Adrenal gland (tissue), 12 donors: ENCODE results near the gene CBY2. TPM values are rescaled to one million over a fixed set of nuclear protein-coding genes. Genes with fewer than 3 reads are reported as not detected.

ENCODE experiments used
- DNase-seq, 7 donors: peaks; one replicate each; pipeline ENCODE4 v3.0.0-alpha.2; 2019 to 2020
- H3K27ac ChIP-seq, 5 donors: fragments of 200-600 bp; sonication (generic) in 4 of 5; 1 replicate in 3 of 5; 2 replicates in 2 of 5; pipeline versions ENCODE4 v1.5.1 to v1.8.0; 2016 to 2020; ENCODE audit warnings: mild to moderate bottlenecking in 1 of 5
- H3K27me3 ChIP-seq: fragments of 200-600 bp; 2 replicates; pipeline ENCODE4 v1.8.0; 2021
- H3K36me3 ChIP-seq, 2 donors: fragments of 200-600 bp; replicated peaks in 1 of 2; 1 replicate in 1 of 2; 2 replicates in 1 of 2; pipeline versions ENCODE4 v1.5.1 to v1.8.0; 2018 to 2022
- H3K4me1 ChIP-seq, 2 donors: fragments of 200-600 bp; replicated peaks in 1 of 2; 1 replicate in 1 of 2; 2 replicates in 1 of 2; pipeline versions ENCODE4 v1.5.1 to v1.8.0; 2018 to 2021
- H3K4me3 ChIP-seq, 4 donors: fragments of 200-600 bp; sonication (generic) in 3 of 4; one replicate each; pipeline ENCODE4 v1.5.1; 2016 to 2018
- H3K9me3 ChIP-seq, 3 donors: fragments of 200-600 bp; sonication (generic) in 1 of 3; replicated peaks in 1 of 3; 1 replicate in 2 of 3; 2 replicates in 1 of 3; pipeline versions ENCODE4 v1.5.1 to v1.8.0; 2016 to 2021
- CTCF ChIP-seq, 6 experiments: fragments of 450-650 bp in 4 of 6; fragments of 200-600 bp in 2 of 6; sonication (generic) in 1 of 6; IDR thresholded peaks; 1 replicate in 5 of 6; 2 replicates in 1 of 6; pipeline versions ENCODE4 v1.5.1 to v1.8.0; 2016 to 2021; ENCODE audit warnings: antibody characterized with exemption in 6 of 6, mild to moderate bottlenecking in 2 of 6, moderate library complexity in 1 of 6
- POLR2A ChIP-seq, 2 donors: fragments of 450-650 bp; IDR thresholded peaks; one replicate each; pipeline ENCODE4 v1.6.1; 2017; ENCODE audit warnings: antibody characterized with exemption in 2 of 2, mild to moderate bottlenecking in 2 of 2, moderate library complexity in 1 of 2
- WGBS, 4 donors: extraction: QIAGEN DNeasy Blood & Tissue Kit in 2 of 4; methylation state at CpG; one replicate each; pipeline versions ENCODE4 v1.1.5 to v1.1.7; 2013 to 2017; 5-methylcytosine and 5-hydroxymethylcytosine counted together
- intact Hi-C, 2 donors: fragments of 100-400 bp; cut with DNase I; formaldehyde crosslinking; loops; one replicate each; pipeline versions ENCODE4 v1.14.1 to v1.15.0; 2022 to 2023
- polyA plus RNA-seq, 3 donors: library from polyadenylated mRNA; stranded (reverse); fragments of 200-250 nt in 2 of 3; fragments of 350-450 nt in 1 of 3; fragmentation: Illumina TruSeq in 1 of 3; extraction: RNeasy Lipid Tissue Mini Kit (QIAGEN cat#74804) in 1 of 3; gene quantifications; one replicate each; pipeline ENCODE4 v1.2.3, GENCODE V29; 2013 to 2014
- total RNA-seq, 9 donors: library from RNA; depleted of rRNA in 4 of 9; stranded (reverse); fragments of >200 nt in 4 of 9; fragments of 120-200 nt in 1 of 9; fragmentation: NEBNext Ultra II Directional in 1 of 9; extraction: Animal tissue kit (Norgen Biotek cat#: 25700) in 1 of 9; gene quantifications; one replicate each; pipeline versions ENCODE4 v1.1.0 to v1.2.4, GENCODE V29; 2013 to 2023
- donor health status: healthy with polysubstance abuse.
- donor health status: Bipolar disorder and iron deficiency.
- donor health status: DM: yes; HTN: yes; CAD: no.
- donor health status: DM: no; HTN: no; CAD: no.
- donor health status: DM: no; HTN: no; CAD: no.
- donor health status: DM: yes; HTN: yes; CAD: no.

Gene CBY2
- total and polyA plus RNA-seq, 12 donors = not detected

GRCh38 chr13:45711951-45712350 is 9.8 kb downstream of the CBY2 start:
- intact Hi-C loops = no loop called here
- Histone ChIP-seq H3K27ac (no peak overlapping the region), H3K36me3 (no peaks in the 10 kb centered on the region), H3K4me3 (no peak overlapping the region), H3K9me3 (no peaks in the 10 kb centered on the region), H3K4me1 (no peaks in the 10 kb centered on the region), H3K27me3 (no peaks in the 10 kb centered on the region)
- TF ChIP-seq POLR2A (IDR thresholded peaks at IDR 0.05) (no peak), CTCF (IDR thresholded peaks at IDR 0.05) (no peak)
- WGBS, 4 donors = 66 to 94% (median 90%) methylated on average over 2 of the region's 2 CpGs
- DNase-seq = no peak

GRCh38 chr13:45713106-45713690 is 11.1 kb downstream of the CBY2 start:
- intact Hi-C loops = no loop called here
- Histone ChIP-seq H3K27ac (no peak overlapping the region), H3K4me3 (no peak overlapping the region), H3K36me3 (no peaks in the 10 kb centered on the region), H3K4me1 (no peaks in the 10 kb centered on the region), H3K27me3 (no peaks in the 10 kb centered on the region), H3K9me3 (no peaks in the 10 kb centered on the region)
- WGBS, 4 donors = 93 to 98% (median 94%) methylated on average over 18 to 34 of the region's 34 CpGs
- no peak for DNase-seq
- TF ChIP-seq CTCF (IDR thresholded peaks at IDR 0.05) (no peak), POLR2A (IDR thresholded peaks at IDR 0.05) (no peak)

- no peak for DNase-seq
- TF ChIP-seq CTCF (IDR thresholded peaks at IDR 0.05) (no peak), POLR2A (IDR thresholded peaks at IDR 0.05) (no peak)
- H3K9me3 ChIP-seq = no peaks in the 10 kb centered on the region
- WGBS, 4 donors = 80 to 95% (median 90%) methylated on average over 1 to 28 of the region's 28 CpGs
- no peak overlapping the region for H3K4me3 ChIP-seq
- no peaks in the 10 kb centered on the region for H3K27me3 ChIP-seq
- no peaks in the 10 kb centered on the region for H3K36me3 ChIP-seq
- H3K27ac ChIP-seq = no peak overlapping the region
- intact Hi-C loops = no loop called here
- H3K4me1 ChIP-seq = no peaks in the 10 kb centered on the region
These were observed 11.6 kb downstream of the CBY2 start for GRCh38 chr13:45713721-45714120.

- Histone ChIP-seq H3K4me1 (no peaks in the 10 kb centered on the region), H3K36me3 (no peaks in the 10 kb centered on the region), H3K27ac (no peak overlapping the region), H3K4me3 (no peak overlapping the region), H3K9me3 (no peaks in the 10 kb centered on the region), H3K27me3 (no peaks in the 10 kb centered on the region)
- WGBS, 4 donors = 92 to 97% (median 94%) methylated on average over 17 to 18 of the region's 18 CpGs
- no peak for DNase-seq
- TF ChIP-seq CTCF (IDR thresholded peaks at IDR 0.05) = no peak
- no peak for TF ChIP-seq POLR2A (IDR thresholded peaks at IDR 0.05)
- intact Hi-C loops = no loop called here
These were observed 12.1 kb downstream of the CBY2 start for GRCh38 chr13:45714170-45714569.
